Measurements from ENCODE around the gene PRSS53. TPM values are rescaled to one million over a fixed set of nuclear protein-coding genes. Genes with fewer than 3 reads are reported as not detected.

Gene PRSS53
- total and polyA plus RNA-seq, 2 experiments from 2014 or later: 0.36 to 2.7 TPM

GRCh38 chr16:31106509-31107464, 18.0 kb upstream of the PRSS53 start (continued):
- TF ChIP-seq, protein P1, sequence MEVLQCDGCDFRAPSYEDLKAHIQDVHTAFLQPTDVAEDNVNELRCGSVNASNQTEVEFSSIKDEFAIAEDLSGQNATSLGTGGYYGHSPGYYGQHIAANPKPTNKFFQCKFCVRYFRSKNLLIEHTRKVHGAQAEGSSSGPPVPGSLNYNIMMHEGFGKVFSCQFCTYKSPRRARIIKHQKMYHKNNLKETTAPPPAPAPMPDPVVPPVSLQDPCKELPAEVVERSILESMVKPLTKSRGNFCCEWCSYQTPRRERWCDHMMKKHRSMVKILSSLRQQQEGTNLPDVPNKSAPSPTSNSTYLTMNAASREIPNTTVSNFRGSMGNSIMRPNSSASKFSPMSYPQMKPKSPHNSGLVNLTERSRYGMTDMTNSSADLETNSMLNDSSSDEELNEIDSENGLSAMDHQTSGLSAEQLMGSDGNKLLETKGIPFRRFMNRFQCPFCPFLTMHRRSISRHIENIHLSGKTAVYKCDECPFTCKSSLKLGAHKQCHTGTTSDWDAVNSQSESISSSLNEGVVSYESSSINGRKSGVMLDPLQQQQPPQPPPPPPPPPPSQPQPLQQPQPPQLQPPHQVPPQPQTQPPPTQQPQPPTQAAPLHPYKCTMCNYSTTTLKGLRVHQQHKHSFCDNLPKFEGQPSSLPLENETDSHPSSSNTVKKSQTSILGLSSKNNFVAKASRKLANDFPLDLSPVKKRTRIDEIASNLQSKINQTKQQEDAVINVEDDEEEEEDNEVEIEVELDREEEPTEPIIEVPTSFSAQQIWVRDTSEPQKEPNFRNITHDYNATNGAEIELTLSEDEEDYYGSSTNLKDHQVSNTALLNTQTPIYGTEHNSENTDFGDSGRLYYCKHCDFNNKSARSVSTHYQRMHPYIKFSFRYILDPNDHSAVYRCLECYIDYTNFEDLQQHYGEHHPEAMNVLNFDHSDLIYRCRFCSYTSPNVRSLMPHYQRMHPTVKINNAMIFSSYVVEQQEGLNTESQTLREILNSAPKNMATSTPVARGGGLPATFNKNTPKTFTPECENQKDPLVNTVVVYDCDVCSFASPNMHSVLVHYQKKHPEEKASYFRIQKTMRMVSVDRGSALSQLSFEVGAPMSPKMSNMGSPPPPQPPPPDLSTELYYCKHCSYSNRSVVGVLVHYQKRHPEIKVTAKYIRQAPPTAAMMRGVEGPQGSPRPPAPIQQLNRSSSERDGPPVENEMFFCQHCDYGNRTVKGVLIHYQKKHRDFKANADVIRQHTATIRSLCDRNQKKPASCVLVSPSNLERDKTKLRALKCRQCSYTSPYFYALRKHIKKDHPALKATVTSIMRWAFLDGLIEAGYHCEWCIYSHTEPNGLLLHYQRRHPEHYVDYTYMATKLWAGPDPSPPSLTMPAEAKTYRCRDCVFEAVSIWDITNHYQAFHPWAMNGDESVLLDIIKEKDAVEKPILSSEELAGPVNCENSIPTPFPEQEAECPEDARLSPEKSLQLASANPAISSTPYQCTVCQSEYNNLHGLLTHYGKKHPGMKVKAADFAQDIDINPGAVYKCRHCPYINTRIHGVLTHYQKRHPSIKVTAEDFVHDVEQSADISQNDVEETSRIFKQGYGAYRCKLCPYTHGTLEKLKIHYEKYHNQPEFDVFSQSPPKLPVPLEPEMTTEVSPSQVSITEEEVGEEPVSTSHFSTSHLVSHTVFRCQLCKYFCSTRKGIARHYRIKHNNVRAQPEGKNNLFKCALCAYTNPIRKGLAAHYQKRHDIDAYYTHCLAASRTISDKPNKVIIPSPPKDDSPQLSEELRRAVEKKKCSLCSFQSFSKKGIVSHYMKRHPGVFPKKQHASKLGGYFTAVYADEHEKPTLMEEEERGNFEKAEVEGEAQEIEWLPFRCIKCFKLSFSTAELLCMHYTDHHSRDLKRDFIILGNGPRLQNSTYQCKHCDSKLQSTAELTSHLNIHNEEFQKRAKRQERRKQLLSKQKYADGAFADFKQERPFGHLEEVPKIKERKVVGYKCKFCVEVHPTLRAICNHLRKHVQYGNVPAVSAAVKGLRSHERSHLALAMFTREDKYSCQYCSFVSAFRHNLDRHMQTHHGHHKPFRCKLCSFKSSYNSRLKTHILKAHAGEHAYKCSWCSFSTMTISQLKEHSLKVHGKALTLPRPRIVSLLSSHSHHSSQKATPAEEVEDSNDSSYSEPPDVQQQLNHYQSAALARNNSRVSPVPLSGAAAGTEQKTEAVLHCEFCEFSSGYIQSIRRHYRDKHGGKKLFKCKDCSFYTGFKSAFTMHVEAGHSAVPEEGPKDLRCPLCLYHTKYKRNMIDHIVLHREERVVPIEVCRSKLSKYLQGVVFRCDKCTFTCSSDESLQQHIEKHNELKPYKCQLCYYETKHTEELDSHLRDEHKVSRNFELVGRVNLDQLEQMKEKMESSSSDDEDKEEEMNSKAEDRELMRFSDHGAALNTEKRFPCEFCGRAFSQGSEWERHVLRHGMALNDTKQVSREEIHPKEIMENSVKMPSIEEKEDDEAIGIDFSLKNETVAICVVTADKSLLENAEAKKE (CRISPR knock-in tag; IDR thresholded peaks at IDR 0.05): no peak
- TF ChIP-seq ZNF114 (CRISPR knock-in tag; IDR thresholded peaks at IDR 0.05): no peak
- no peak for TF ChIP-seq REST (IDR thresholded peaks at IDR 0.05; ENCODE audit: unreplicated experiment)
- TF ChIP-seq, protein P2, sequence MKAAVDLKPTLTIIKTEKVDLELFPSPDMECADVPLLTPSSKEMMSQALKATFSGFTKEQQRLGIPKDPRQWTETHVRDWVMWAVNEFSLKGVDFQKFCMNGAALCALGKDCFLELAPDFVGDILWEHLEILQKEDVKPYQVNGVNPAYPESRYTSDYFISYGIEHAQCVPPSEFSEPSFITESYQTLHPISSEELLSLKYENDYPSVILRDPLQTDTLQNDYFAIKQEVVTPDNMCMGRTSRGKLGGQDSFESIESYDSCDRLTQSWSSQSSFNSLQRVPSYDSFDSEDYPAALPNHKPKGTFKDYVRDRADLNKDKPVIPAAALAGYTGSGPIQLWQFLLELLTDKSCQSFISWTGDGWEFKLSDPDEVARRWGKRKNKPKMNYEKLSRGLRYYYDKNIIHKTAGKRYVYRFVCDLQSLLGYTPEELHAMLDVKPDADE (IDR thresholded peaks at IDR 0.05): no peak
- no peak for TF ChIP-seq CREB1 (CRISPR knock-in tag; IDR thresholded peaks at IDR 0.05; ENCODE audit: low read depth)
- no peak for TF ChIP-seq POLR2AphosphoS5 (IDR thresholded peaks at IDR 0.05; ENCODE audit: low read depth)
